HG02610 (cell line): ENCODE measurements around the gene GALE.
"Not testable (repeated sequence)": the region's sequence is repeated elsewhere in the genome, so short reads cannot be mapped to it uniquely, and the experiment has no call there.

Source experiments
- ATAC-seq: cut with Tn5 transposase; IDR thresholded peaks from one replicate; pipeline ENCODE4 v1.9.1; 2021; ENCODE audit warnings: mild to moderate bottlenecking, moderate library complexity; ENCODE audit not compliant: unreplicated experiment

The GALE gene

GRCh38 chr1:23793018-23793781 is 7.4 kb downstream of the GALE start:
- no peak for ATAC-seq

- ATAC-seq = no peak
Measured at GRCh38 chr1:23792151-23792945, 8.2 kb downstream of the GALE start.

- ATAC-seq = no peak
Measured at GRCh38 chr1:23791516-23792047, 9.0 kb downstream of the GALE start.

GRCh38 chr1:23790696-23791515 is 9.6 kb downstream of the GALE start, which contains the start of gene LYPLA2:
Gene LYPLA2, plus strand, starts transcription at chr1:23791145. Its CDS starts 1,538 bp downstream, at chr1:23792683.
- peak; percentile 85 for ATAC-seq

- no peak for ATAC-seq
Measured at GRCh38 chr1:23788695-23789094, 11.9 kb downstream of the GALE start.

- no peak for ATAC-seq
Measured at GRCh38 chr1:23787701-23788100, 12.9 kb downstream of the GALE start.

GRCh38 chr1:23784846-23785245 is 15.7 kb downstream of the GALE start:
- no peak for ATAC-seq

- not testable (repeated sequence) for ATAC-seq
Measured at GRCh38 chr1:23783141-23783540, 17.4 kb downstream of the GALE start.

- ATAC-seq = no peak
Measured at GRCh38 chr1:23779826-23780371, 20.7 kb downstream of the GALE start.

- ATAC-seq = peak; percentile 70
Measured at GRCh38 chr1:23777979-23778814, 22.4 kb downstream of the GALE start, which contains the start of gene PITHD1. Gene PITHD1, plus strand, starts transcription at chr1:23778418. Its CDS starts 98 bp downstream, at chr1:23778516.

- ATAC-seq = no peak
Measured at GRCh38 chr1:23776217-23776616, 24.3 kb downstream of the GALE start.

GRCh38 chr1:23774174-23774880 is 26.2 kb downstream of the GALE start:
- no peak for ATAC-seq

GRCh38 chr1:23772854-23773242 is 27.7 kb downstream of the GALE start:
- ATAC-seq = no peak

GRCh38 chr1:23772049-23772853 is 28.3 kb downstream of the GALE start:
- no peak for ATAC-seq

GRCh38 chr1:23768733-23769132 is 31.8 kb downstream of the GALE start:
- ATAC-seq = no peak

GRCh38 chr1:23763041-23763577 is 37.4 kb downstream of the GALE start:
- no peak for ATAC-seq

GRCh38 chr1:23759277-23759676 is 41.3 kb downstream of the GALE start:
- ATAC-seq = no peak

GRCh38 chr1:23757812-23758211 is 42.7 kb downstream of the GALE start:
- no peak for ATAC-seq
